ENCODE measurements around the gene CHST11. TPM values are rescaled to one million over a fixed set of nuclear protein-coding genes. Genes with fewer than 3 reads are reported as not detected.

CHST11 gene
- total RNA-seq, 2 experiments from 2014 or later: 53.4 to 53.6 TPM

GRCh38 chr12:104457746-104458693 lies 1.3 kb downstream of the CHST11 start:
- H3K27ac ChIP-seq (ENCODE audit: low read depth in 1 of 2, low read length in 2 of 2): peak overlapping the region; percentile 78 to 79
- Mint-ChIP-seq H3K36me3 (ENCODE audit: low read depth) (peaks cover 41% of the 10 kb centered on the region), H3K27ac (peak overlapping the region; percentile 86), H3K27me3 (no peaks in the 10 kb centered on the region), H3K4me1 (ENCODE audit: low read depth) (peaks cover 57% of the 10 kb centered on the region), H3K4me3 (peak overlapping the region; percentile 99), H3K9me3 (no peaks in the 10 kb centered on the region)
- ChIA-PET CTCF (interaction anchor here (0.7 to 3.5 kb wide), 15 partner anchors 10 to 501 kb away, joined by 3 to 15 read pairs (median 4); no protein-coding TSS in a partner anchor), POLR2A (interaction anchor here (0.6 to 6.2 kb wide), 23 partner anchors 9 to 963 kb away, joined by 3 to 56 read pairs (median 4); no protein-coding TSS in a partner anchor)
- no peaks in the 10 kb centered on the region for H3K36me3 ChIP-seq (ENCODE audit: insufficient read depth, low read length)
- TF ChIP-seq, protein P1, sequence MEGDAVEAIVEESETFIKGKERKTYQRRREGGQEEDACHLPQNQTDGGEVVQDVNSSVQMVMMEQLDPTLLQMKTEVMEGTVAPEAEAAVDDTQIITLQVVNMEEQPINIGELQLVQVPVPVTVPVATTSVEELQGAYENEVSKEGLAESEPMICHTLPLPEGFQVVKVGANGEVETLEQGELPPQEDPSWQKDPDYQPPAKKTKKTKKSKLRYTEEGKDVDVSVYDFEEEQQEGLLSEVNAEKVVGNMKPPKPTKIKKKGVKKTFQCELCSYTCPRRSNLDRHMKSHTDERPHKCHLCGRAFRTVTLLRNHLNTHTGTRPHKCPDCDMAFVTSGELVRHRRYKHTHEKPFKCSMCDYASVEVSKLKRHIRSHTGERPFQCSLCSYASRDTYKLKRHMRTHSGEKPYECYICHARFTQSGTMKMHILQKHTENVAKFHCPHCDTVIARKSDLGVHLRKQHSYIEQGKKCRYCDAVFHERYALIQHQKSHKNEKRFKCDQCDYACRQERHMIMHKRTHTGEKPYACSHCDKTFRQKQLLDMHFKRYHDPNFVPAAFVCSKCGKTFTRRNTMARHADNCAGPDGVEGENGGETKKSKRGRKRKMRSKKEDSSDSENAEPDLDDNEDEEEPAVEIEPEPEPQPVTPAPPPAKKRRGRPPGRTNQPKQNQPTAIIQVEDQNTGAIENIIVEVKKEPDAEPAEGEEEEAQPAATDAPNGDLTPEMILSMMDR (IDR thresholded peaks at IDR 0.05): no peak
- ATAC-seq (ENCODE audit: poor library complexity): peak; percentile 52
- peak; percentile 48 to 81 (median 56) for DNase-seq
- H3K27me3 ChIP-seq (ENCODE audit: control insufficient read depth in 1 of 2, insufficient read depth in 2 of 2, low read length in 2 of 2): no peaks in the 10 kb centered on the region
- no peaks in the 10 kb centered on the region for H3K9me3 ChIP-seq (ENCODE audit: control insufficient read depth in 1 of 2, insufficient read depth in 1 of 2, low read length in 2 of 2)
- H3K4me3 ChIP-seq (ENCODE audit: low read length): peak overlapping the region; percentile 100
- intact Hi-C loops (cut with DNase I, micrococcal nuclease): loop anchor here (2.0 to 10.0 kb wide), 10 partner anchors 27 to 497 kb away; partner anchors contain the start of genes SLC41A2 (in 1 of the 2) and TXNRD1 (in 1 of the 2)
- peaks cover 37% of the 10 kb centered on the region for H3K4me1 ChIP-seq (ENCODE audit: insufficient read depth, low read length)

DNA sequence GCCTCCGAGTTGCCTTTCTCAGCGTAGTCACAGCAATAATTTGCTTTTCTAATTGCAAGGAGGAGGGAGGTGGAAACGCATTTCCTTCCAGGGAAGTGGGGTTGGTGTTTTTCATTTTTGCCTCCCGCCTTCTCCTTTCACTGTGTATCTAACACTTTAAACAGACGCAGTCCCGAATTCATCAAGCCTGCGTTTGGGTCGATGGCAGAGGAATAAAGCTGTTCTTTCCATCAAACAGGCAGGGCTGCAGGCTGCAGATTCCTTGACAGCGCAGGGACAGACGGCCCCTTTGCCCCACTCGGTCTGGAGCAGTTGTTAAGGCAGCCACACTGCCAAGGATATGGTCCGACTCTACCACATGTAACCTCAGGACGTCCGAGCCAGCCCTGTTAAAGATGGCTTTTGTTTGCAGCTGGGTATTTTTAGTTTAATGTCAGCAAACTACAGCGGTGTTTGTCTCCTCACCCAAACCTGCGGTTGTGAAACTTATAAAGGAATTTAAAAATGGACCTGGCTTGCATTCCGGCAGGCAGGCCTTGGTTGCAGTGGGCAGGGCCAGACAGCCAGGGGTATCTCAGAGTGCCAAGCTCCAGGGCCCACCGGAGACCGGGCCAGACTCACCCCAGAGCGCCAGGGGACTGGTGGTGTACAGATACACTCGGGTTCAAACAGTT lies 2.1 kb downstream of the CHST11 start:
- peaks cover 65% of the 10 kb centered on the region for H3K4me1 Mint-ChIP-seq (ENCODE audit: low read depth)
- ChIA-PET POLR2A (interaction anchor here (0.5 to 6.2 kb wide), 20 partner anchors 11 to 500 kb away, joined by 3 to 56 read pairs (median 4); no protein-coding TSS in a partner anchor), CTCF (interaction anchor here (1.0 to 3.5 kb wide), 10 partner anchors 9 to 500 kb away, joined by 3 to 15 read pairs (median 4); no protein-coding TSS in a partner anchor)
- H3K9me3 Mint-ChIP-seq: no peaks in the 10 kb centered on the region
- Histone ChIP-seq H3K9me3 (ENCODE audit: control insufficient read depth in 1 of 2, insufficient read depth in 1 of 2, low read length in 2 of 2) (no peaks in the 10 kb centered on the region), H3K27me3 (ENCODE audit: control insufficient read depth in 1 of 2, insufficient read depth in 2 of 2, low read length in 2 of 2) (no peaks in the 10 kb centered on the region), H3K27ac (ENCODE audit: low read depth in 1 of 2, low read length in 2 of 2) (peak overlapping the region; percentile 78 to 79), H3K4me1 (ENCODE audit: insufficient read depth, low read length) (peaks cover 45% of the 10 kb centered on the region), H3K4me3 (ENCODE audit: low read length) (peak overlapping the region; percentile 100), H3K36me3 (ENCODE audit: insufficient read depth, low read length) (no peaks in the 10 kb centered on the region)
- ATAC-seq (ENCODE audit: poor library complexity) (no peak), DNase-seq (peak in 6 of 14 experiments; percentile 13 to 41 (median 26))
- peak overlapping the region; percentile 86 for H3K27ac Mint-ChIP-seq
- H3K27me3 Mint-ChIP-seq: no peaks in the 10 kb centered on the region
- H3K36me3 Mint-ChIP-seq (ENCODE audit: low read depth): peaks cover 46% of the 10 kb centered on the region
- TF ChIP-seq, protein P1 (IDR thresholded peaks at IDR 0.05): no peak
- intact Hi-C loops (cut with DNase I, micrococcal nuclease): loop anchor here (1.0 to 10.0 kb wide), 9 partner anchors 26 to 496 kb away; partner anchors contain the start of genes SLC41A2 (in 1 of the 2) and TXNRD1 (in 1 of the 2)
- peak overlapping the region; percentile 97 for H3K4me3 Mint-ChIP-seq

Data from CD4-positive, alpha-beta T cell (primary cell).